Osteoblast (primary cell): ENCODE data around the gene HOXA9. TPM values are rescaled to one million over a fixed set of nuclear protein-coding genes. Genes with fewer than 3 reads are reported as not detected.

Experiments used
- DNase-seq: peaks from one replicate; pipeline ENCODE4 v3.0.0; 2011; ENCODE audit warnings: low spot score, mixed read lengths; ENCODE audit not compliant: insufficient read length; ENCODE audit errors: missing footprints
- H2AFZ ChIP-seq: 2 replicates; pipeline ENCODE4 v1.6.0; 2011; ENCODE audit warnings: mild to moderate bottlenecking, low read length
- H3K27ac ChIP-seq: 2 replicates; pipeline ENCODE4 v1.5.1; 2011; ENCODE audit warnings: mild to moderate bottlenecking, low read depth, low read length, moderate library complexity
- H3K27me3 ChIP-seq: 2 replicates; pipeline ENCODE4 v1.6.0; 2012; ENCODE audit warnings: mild to moderate bottlenecking, control low read depth, inconsistent platforms, low read length, moderate library complexity; ENCODE audit not compliant: insufficient read depth
- H3K36me3 ChIP-seq: 2 replicates; pipeline ENCODE4 v1.5.1; 2011; ENCODE audit warnings: mild to moderate bottlenecking, low read length, control low read depth, moderate library complexity; ENCODE audit not compliant: insufficient read depth
- H3K4me1 ChIP-seq: 2 replicates; pipeline ENCODE4 v1.5.1; 2011; ENCODE audit warnings: mild to moderate bottlenecking, low read length, control low read depth, moderate library complexity; ENCODE audit not compliant: insufficient read depth
- H3K4me2 ChIP-seq: 2 replicates; pipeline ENCODE4 v1.6.0; 2011; ENCODE audit warnings: mild to moderate bottlenecking, low read length; ENCODE audit not compliant: insufficient read depth
- H3K4me3 ChIP-seq: fragments of 200-600 bp; sonication (generic); 3 replicates; pipeline ENCODE4 v1.5.1; 2012; ENCODE audit warnings: mild to moderate bottlenecking, low read length, inconsistent platforms; ENCODE audit not compliant: insufficient read depth
- H3K79me2 ChIP-seq: 2 replicates; pipeline ENCODE4 v1.6.0; 2012; ENCODE audit warnings: mild to moderate bottlenecking, low read length, control low read depth, inconsistent platforms; ENCODE audit not compliant: insufficient read depth
- H3K9me3 ChIP-seq: 2 replicates; pipeline ENCODE4 v1.5.1; 2011; ENCODE audit warnings: low read depth, low read length, control low read depth
- H4K20me1 ChIP-seq: 2 replicates; pipeline ENCODE4 v1.6.0; 2012; ENCODE audit warnings: mild to moderate bottlenecking, low read length, control low read depth; ENCODE audit not compliant: insufficient read depth
- CTCF ChIP-seq: IDR thresholded peaks from 2 replicates; pipeline ENCODE4 v1.5.1; 2011; ENCODE audit warnings: mild to moderate bottlenecking, low read depth, low read length, moderate library complexity; ENCODE audit errors: extremely low read depth
- total RNA-seq: library from RNA; depleted of rRNA; stranded (reverse); fragments of >200 nt; gene quantifications from 2 replicates; pipeline ENCODE4 v1.2.3, GENCODE V29; 2012

Gene HOXA9
- total RNA-seq, 1 donor = 19.5 TPM

DNA sequence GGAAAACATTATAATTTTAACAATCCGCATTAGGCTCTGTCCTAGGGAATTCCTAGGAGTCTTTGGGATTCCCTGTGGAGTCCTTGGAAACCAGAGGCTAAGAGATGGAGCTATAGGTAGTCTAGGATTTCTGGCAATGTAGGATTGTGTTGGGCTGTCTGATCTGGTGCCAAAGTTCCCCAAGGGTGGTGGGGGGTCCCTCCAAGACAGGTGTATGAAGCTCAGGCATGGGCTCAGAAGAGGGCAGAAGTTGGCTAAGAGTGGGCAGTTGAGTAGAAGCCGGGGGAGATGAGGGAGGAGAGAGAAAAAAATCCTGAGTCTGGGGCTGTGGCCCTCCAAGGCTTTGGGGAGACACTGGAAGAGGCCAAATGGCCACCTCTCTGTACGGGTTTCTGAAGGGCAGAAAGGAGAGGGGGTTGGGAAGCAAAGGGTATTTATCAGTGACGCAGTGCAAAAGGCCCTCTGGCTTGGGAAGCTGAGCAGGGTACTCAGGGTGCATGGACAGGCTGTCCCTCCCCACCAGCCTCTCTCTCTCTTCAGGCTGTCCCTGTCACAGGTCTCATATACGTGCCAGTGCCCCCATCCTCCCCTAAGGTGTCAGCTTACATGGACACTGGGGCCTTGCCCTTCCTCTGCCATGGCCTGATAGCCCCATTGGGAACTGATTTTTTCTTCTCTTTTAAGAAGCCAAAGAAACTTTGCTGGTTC, 18.7 kb downstream of the HOXA9 start:
- Histone ChIP-seq H3K27ac (peak overlapping the region; percentile 88), H3K4me3 (peak overlapping the region; percentile 93), H3K9me3 (no peaks in the 10 kb centered on the region), H3K4me2 (peak overlapping the region; percentile 99), H3K4me1 (peaks cover 35% of the 10 kb centered on the region), H3K36me3 (peaks cover 39% of the 10 kb centered on the region), H3K79me2 (peaks cover 99% of the 10 kb centered on the region), H3K27me3 (no peaks in the 10 kb centered on the region), H4K20me1 (peaks cover 13% of the 10 kb centered on the region), H2AFZ (no peak overlapping the region)
- no peak for TF ChIP-seq CTCF
- peak; percentile 76 for DNase-seq

GRCh38 chr7:27145914-27146412, 19.4 kb downstream of the HOXA9 start:
- DNase-seq = peak; percentile 86
- peaks cover 99% of the 10 kb centered on the region for H3K79me2 ChIP-seq
- peaks cover 13% of the 10 kb centered on the region for H4K20me1 ChIP-seq
- peaks cover 35% of the 10 kb centered on the region for H3K4me1 ChIP-seq
- no peak overlapping the region for H2AFZ ChIP-seq
- H3K27me3 ChIP-seq = no peaks in the 10 kb centered on the region
- H3K27ac ChIP-seq = no peak overlapping the region
- no peak overlapping the region for H3K4me2 ChIP-seq
- H3K4me3 ChIP-seq = no peak overlapping the region
- peaks cover 46% of the 10 kb centered on the region for H3K36me3 ChIP-seq
- no peaks in the 10 kb centered on the region for H3K9me3 ChIP-seq
- TF ChIP-seq CTCF = no peak

DNA sequence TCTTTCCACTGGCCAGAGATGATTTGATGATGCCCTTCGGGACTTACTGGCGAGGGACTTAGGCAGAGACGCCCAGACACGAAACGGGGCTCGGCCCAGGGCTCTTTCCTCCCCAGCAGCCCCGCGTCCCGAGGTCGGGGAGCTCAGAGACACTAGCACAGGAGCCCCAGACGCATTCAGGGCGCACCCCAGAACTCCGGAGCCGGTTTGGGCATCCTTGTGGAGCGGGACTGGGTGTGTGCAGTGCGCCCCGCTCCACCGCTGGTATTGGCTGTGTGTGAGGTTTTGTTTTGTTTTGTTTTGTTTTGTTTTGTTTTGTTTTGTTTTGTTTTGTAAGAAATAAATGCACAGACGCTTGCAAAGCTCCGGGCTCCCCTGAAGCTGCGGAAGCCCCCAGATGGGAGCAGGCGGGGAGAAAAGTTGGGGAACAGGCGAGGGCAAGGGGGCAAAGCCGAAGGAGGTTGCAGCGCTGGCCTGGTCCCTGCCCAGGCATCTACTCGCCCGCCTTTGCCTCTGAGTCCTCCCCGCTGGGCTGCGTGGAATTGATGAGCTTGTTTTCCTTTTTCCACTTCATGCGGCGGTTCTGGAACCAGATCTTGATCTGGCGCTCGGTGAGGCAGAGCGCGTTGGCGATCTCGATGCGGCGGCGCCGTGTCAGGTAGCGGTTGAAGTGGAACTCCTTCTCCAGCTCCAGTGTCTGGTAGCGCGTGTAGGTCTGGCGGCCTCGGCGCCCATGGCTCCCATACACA, 20.0 kb downstream of the HOXA9 start:
- peak; percentile 80 for DNase-seq
- H3K4me1 ChIP-seq = peaks cover 33% of the 10 kb centered on the region
- H3K9me3 ChIP-seq = no peaks in the 10 kb centered on the region
- H3K27me3 ChIP-seq = no peaks in the 10 kb centered on the region
- H3K79me2 ChIP-seq = peaks cover 98% of the 10 kb centered on the region
- H3K27ac ChIP-seq = no peak overlapping the region
- TF ChIP-seq CTCF = no peak
- no peak overlapping the region for H2AFZ ChIP-seq
- no peak overlapping the region for H3K4me2 ChIP-seq
- peaks cover 9% of the 10 kb centered on the region for H4K20me1 ChIP-seq
- no peak overlapping the region for H3K4me3 ChIP-seq
- H3K36me3 ChIP-seq = peaks cover 52% of the 10 kb centered on the region

- H3K4me1 ChIP-seq = peaks cover 27% of the 10 kb centered on the region
- no peaks in the 10 kb centered on the region for H3K9me3 ChIP-seq
- no peak for TF ChIP-seq CTCF
- no peak overlapping the region for H3K4me2 ChIP-seq
- peaks cover 58% of the 10 kb centered on the region for H3K36me3 ChIP-seq
- DNase-seq = peak; percentile 88
- H3K79me2 ChIP-seq = peaks cover 94% of the 10 kb centered on the region
- H3K27me3 ChIP-seq = no peaks in the 10 kb centered on the region
- H2AFZ ChIP-seq = no peak overlapping the region
- H3K27ac ChIP-seq = no peak overlapping the region
- H4K20me1 ChIP-seq = peaks cover 4% of the 10 kb centered on the region
- H3K4me3 ChIP-seq = no peak overlapping the region
Measured at GRCh38 chr7:27144781-27145164, 20.6 kb downstream of the HOXA9 start.
